ENCODE measurements around the gene NEMP2. TPM values are rescaled to one million over a fixed set of nuclear protein-coding genes. Genes with fewer than 3 reads are reported as not detected.

Gene NEMP2
- total and polyA plus RNA-seq, 2 of the 8 experiments (the other 6 are each of a cell fraction or from before 2014, with no cell fraction given): 3.1 to 5.3 TPM

DNA sequence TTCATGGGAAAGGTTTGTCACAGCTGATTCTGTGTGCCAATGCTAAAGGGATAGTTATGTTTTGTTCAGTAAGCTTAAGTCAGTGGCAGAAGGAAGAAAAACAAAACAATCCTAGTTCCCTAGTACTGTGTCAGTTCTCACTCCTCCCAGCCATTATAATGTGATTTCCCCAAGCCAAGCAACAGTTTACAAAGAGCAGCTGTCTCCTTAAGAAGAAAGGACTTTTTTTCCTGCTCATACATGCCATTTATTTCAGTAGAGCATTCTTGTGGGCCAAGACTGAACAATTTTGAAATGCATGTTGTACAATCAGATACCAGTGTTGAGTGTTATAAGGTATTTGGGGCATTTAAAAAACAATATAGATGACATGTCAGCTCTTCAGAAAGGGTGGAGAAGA lies 52.1 kb downstream of the NEMP2 start:
- H4K8ac ChIP-seq (ENCODE audit: extremely low read depth, insufficient read depth, low read length): no peak overlapping the region
- no peaks in the 10 kb centered on the region for H3K23me2 ChIP-seq (ENCODE audit: low read depth, low read length)
- H3K27me3 ChIP-seq (replicated peaks in 1 of 4; ENCODE audit: control insufficient read depth in 3 of 4, extremely low read depth in 1 of 4, insufficient read depth in 3 of 4, low read length in 3 of 4): no peaks in the 10 kb centered on the region
- no peak overlapping the region for H4K91ac ChIP-seq (replicated peaks; ENCODE audit: insufficient read length, low read length)
- DNase-seq (ENCODE audit: low read depth in 1 of 2, low spot score in 2 of 2) (no peak), FAIRE-seq (no peak)
- H3K4ac ChIP-seq (replicated peaks; ENCODE audit: insufficient read length, low read depth, low read length): no peak overlapping the region
- H4K5ac ChIP-seq (ENCODE audit: insufficient read length, low read depth, low read length): no peak overlapping the region
- H2AK5ac ChIP-seq (ENCODE audit: low read depth, low read length): no peak overlapping the region
- no peak overlapping the region for H3K56ac ChIP-seq (replicated peaks; ENCODE audit: insufficient read length, low read depth, low read length)
- no peak overlapping the region for H3K4me3 ChIP-seq (ENCODE audit: extremely low read depth in 1 of 4, insufficient read depth in 2 of 4, low read depth in 3 of 4, low read length in 4 of 4)
- no peak overlapping the region for H2BK20ac ChIP-seq (ENCODE audit: low read length)
- H3K4me1 ChIP-seq (replicated peaks in 1 of 4; ENCODE audit: control insufficient read depth in 3 of 4, insufficient read depth in 4 of 4, low read length in 3 of 4): no peaks in the 10 kb centered on the region
- H3K36me3 ChIP-seq (ENCODE audit: control insufficient read depth in 2 of 4, insufficient read depth in 4 of 4, low read length in 3 of 4): no peaks in the 10 kb centered on the region
- no peaks in the 10 kb centered on the region for H4K20me1 ChIP-seq (replicated peaks in 1 of 2; ENCODE audit: control insufficient read depth in 1 of 2, insufficient read depth in 2 of 2, low read length in 2 of 2)
- H3K79me1 ChIP-seq (ENCODE audit: low read depth, low read length): no peaks in the 10 kb centered on the region
- CTCF ChIA-PET (ENCODE audit: partially characterized antibody): interaction anchor here (0.8 to 1.3 kb wide), 2 partner anchors 22 to 27 kb away, joined by 3 read pairs; no protein-coding TSS in a partner anchor
- H3K9me3 ChIP-seq (ENCODE audit: insufficient read depth in 2 of 2, low read depth in 1 of 2, low read length in 1 of 2): no peaks in the 10 kb centered on the region
- H3K4me2 ChIP-seq (ENCODE audit: insufficient read depth in 1 of 2, low read depth in 2 of 2, low read length in 2 of 2): no peak overlapping the region
- no peak overlapping the region for H2BK15ac ChIP-seq (ENCODE audit: low read length)
- H2BK5ac ChIP-seq (ENCODE audit: low read depth, low read length): no peak overlapping the region
- no peak overlapping the region for H3K9ac ChIP-seq (replicated peaks in 1 of 4; ENCODE audit: extremely low read depth in 1 of 4, low read depth in 3 of 4, low read length in 3 of 4)
- no peak overlapping the region for H3K18ac ChIP-seq (ENCODE audit: extremely low read depth, low read length)
- H3K23ac ChIP-seq (ENCODE audit: insufficient read length): no peak overlapping the region
- no peak overlapping the region for H3K14ac ChIP-seq (ENCODE audit: insufficient read length)
- no peak overlapping the region for H3K27ac ChIP-seq (ENCODE audit: low read depth, low read length)
- H2AFZ ChIP-seq (ENCODE audit: low read length): no peak overlapping the region
- POLR2A ChIA-PET (ENCODE audit: partially characterized antibody): no interaction called here
- no peaks in the 10 kb centered on the region for H3K79me2 ChIP-seq (ENCODE audit: control insufficient read depth in 1 of 2, insufficient read depth in 2 of 2, low read length in 2 of 2)
- H2BK120ac ChIP-seq (replicated peaks; ENCODE audit: low read depth, low read length): no peak overlapping the region
- H2BK12ac ChIP-seq (ENCODE audit: low read depth, low read length): no peak overlapping the region
- TF ChIP-seq, protein P1, sequence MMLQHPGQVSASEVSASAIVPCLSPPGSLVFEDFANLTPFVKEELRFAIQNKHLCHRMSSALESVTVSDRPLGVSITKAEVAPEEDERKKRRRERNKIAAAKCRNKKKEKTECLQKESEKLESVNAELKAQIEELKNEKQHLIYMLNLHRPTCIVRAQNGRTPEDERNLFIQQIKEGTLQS (IDR thresholded peaks at IDR 0.05; ENCODE audit: insufficient read depth, low read depth, low read length): no peak
- no peak for TF ChIP-seq MAFK (IDR thresholded peaks at IDR 0.05; ENCODE audit: low read depth, low read length)
- TF ChIP-seq RXRA (IDR thresholded peaks at IDR 0.05; ENCODE audit: insufficient read depth, low read depth, low read length): no peak
- no peak for TF ChIP-seq CREB1 (IDR thresholded peaks at IDR 0.05)
- no peak for TF ChIP-seq KDM5A (IDR thresholded peaks at IDR 0.05; ENCODE audit: low read length)
- TF ChIP-seq, protein P2, sequence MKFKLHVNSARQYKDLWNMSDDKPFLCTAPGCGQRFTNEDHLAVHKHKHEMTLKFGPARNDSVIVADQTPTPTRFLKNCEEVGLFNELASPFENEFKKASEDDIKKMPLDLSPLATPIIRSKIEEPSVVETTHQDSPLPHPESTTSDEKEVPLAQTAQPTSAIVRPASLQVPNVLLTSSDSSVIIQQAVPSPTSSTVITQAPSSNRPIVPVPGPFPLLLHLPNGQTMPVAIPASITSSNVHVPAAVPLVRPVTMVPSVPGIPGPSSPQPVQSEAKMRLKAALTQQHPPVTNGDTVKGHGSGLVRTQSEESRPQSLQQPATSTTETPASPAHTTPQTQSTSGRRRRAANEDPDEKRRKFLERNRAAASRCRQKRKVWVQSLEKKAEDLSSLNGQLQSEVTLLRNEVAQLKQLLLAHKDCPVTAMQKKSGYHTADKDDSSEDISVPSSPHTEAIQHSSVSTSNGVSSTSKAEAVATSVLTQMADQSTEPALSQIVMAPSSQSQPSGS (IDR thresholded peaks at IDR 0.05; ENCODE audit: low read length): no peak
- no peak for TF ChIP-seq FOSL1 (IDR thresholded peaks at IDR 0.05; ENCODE audit: insufficient read depth, low read depth, low read length)
- TF ChIP-seq SAP30 (IDR thresholded peaks at IDR 0.05; ENCODE audit: insufficient read depth, insufficient replicate concordance, low read length): no peak
- TF ChIP-seq SUZ12 (IDR thresholded peaks at IDR 0.05; ENCODE audit: low read length): no peak
- no peak for TF ChIP-seq POLR2AphosphoS5 (IDR thresholded peaks at IDR 0.05; ENCODE audit: low read depth, low read length)
- no peak for TF ChIP-seq SIX5 (IDR thresholded peaks at IDR 0.05; ENCODE audit: low read depth, low read length)
- no peak for TF ChIP-seq SP1 (IDR thresholded peaks at IDR 0.05; ENCODE audit: low read depth, low read length)
- TF ChIP-seq EP300 (IDR thresholded peaks at IDR 0.05; ENCODE audit: borderline replicate concordance in 1 of 2, low read depth in 2 of 2, low read length in 2 of 2): no peak
- no peak for TF ChIP-seq KDM4A (IDR thresholded peaks at IDR 0.05; ENCODE audit: low read depth, low read length, severe bottlenecking)

Measured in H1 (cell line).